GM12873 (cell line): ENCODE results near the gene AMOT.
A peak's percentile ranks its signal among the peaks of the same experiment; 100 is the strongest.

Source experiments
- TF ChIP-seq, protein P1 (sequence below): IDR thresholded peaks from 2 replicates; pipeline ENCODE4 v1.5.1; 2012; ENCODE audit warnings: low read depth, mild to moderate bottlenecking, moderate library complexity, low read length, control low read depth; ENCODE audit not compliant: insufficient read depth; ENCODE audit errors: missing control alignments

Gene AMOT

DNA sequence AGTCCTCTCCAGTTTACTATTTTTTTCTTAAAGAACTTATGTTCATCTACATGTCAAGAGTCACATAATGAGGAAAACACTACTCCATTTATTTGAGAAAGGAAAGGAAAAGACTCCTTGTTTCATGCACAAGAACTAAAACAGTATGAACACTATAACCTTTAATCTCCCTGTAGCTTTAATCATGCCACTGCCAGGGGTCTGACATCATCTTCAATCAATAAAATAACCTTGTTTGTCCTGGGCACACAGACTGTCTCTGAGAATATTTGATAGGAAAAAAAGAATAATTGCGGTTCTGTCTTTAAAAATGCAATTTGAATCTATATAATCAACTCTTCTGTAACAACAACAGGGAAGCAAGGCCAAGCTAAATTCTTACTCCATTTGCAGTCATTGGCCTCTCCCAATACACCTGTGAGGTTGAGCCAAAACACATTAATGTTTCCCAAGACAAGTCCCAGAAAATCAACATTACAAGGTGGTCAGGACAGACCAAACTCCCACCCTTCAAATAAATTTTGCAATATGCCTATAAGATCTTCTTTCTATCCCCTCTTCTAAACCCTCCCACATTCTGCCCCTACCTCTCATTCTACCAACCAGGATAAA is 13.2 kb downstream of the AMOT start:
- TF ChIP-seq, protein P1, sequence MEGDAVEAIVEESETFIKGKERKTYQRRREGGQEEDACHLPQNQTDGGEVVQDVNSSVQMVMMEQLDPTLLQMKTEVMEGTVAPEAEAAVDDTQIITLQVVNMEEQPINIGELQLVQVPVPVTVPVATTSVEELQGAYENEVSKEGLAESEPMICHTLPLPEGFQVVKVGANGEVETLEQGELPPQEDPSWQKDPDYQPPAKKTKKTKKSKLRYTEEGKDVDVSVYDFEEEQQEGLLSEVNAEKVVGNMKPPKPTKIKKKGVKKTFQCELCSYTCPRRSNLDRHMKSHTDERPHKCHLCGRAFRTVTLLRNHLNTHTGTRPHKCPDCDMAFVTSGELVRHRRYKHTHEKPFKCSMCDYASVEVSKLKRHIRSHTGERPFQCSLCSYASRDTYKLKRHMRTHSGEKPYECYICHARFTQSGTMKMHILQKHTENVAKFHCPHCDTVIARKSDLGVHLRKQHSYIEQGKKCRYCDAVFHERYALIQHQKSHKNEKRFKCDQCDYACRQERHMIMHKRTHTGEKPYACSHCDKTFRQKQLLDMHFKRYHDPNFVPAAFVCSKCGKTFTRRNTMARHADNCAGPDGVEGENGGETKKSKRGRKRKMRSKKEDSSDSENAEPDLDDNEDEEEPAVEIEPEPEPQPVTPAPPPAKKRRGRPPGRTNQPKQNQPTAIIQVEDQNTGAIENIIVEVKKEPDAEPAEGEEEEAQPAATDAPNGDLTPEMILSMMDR: no peak

DNA sequence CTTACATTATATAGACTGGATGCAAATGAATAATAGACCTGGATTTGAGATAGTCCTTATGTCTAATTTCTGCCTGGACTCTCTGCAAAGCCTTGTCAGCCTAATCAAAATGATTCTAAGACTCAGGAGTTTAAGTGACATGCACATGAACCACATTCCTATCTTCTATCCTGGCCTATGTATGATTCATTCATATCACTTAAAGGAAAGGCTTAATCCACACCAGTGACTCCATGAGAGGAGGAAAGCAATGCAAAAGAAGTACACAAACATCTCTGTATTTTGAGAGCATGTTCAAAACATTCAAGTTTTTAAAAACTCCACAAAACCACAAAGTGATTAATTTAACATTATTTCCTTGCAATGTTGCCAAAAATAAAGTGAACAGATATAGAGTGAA is 14.6 kb downstream of the AMOT start:
- TF ChIP-seq, protein P1: no peak

DNA sequence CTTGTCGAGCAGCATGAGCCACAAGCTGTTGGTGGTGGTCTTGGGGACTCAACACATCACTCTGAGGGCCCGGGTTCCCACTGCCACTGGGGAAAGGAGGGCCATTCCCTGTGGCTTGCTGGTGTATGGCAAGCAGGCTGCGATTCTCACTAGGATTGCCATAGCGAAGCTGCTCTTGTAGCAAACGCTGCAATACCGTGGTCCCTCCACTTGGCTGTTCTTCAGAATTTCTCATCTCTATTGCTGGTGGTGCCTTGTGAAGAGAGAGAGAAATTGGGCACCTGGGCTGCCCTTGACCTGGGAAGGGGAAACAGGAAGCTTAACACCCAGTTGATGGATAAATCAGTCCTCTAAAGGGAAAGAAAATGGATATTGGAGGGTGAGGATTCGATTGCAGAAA is 17.7 kb downstream of the AMOT start:
- TF ChIP-seq, protein P1: peak; percentile 20

DNA sequence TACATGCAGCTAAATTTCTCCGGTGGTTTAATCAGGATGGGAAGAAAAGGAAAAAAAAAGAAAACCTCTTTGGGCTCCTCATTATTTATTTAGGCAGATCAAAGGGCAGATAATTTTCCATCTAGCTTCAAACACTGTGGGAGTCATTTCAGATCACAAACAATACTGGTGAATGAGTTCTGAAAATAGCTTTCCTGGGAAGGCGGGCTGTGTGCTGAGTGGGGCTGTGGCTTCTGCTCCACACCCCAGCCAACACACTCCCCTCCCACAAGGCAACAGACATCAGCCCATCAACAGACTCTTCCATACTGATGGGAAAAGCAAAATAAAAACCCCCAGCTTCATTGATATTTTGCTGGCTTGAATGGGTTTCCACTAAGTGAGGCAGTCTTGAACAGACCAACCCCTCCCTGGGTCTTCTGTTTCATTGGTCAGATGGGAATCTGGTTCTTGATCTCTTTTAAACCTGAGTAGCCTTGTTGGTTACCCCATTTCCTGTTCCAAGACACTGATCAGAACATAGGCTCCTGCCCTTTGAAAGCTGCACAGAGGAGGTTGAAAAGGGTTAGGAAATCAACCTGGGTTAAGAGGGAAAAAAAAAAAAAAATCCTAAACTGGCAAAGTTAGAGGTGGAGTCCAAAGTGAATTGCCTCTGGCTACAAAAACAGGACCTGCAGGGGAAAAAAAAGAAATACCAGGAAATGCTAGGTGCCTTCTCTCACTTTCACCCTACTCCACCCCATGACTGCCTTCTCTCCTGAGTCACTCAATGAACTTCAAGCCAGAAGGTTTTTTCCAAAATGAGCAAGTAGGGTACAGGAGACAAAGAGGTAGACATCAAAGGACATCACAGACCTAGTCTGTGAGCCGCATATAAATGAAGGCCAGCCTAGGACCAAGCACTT is 20.0 kb downstream of the AMOT start:
- TF ChIP-seq, protein P1: no peak

DNA sequence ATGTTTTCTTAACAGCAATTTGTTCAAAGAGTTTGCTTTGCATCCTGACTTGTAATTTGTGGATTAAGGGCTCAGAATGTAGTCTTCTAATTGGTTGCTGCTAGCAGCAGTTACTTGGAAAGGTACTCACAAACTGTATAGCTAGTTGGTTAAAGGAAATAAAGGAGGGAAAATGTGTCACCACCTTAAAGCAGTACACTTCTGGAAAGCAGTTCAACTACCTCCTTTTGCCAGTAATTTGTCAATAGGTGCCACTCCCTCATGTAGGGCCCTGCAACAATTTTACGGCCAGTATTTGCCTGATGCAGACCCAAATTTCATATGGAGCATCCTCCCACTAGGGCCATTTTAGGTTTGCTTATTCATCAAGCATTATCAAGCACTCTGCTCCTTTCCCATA is 20.8 kb downstream of the AMOT start:
- TF ChIP-seq, protein P1: no peak

DNA sequence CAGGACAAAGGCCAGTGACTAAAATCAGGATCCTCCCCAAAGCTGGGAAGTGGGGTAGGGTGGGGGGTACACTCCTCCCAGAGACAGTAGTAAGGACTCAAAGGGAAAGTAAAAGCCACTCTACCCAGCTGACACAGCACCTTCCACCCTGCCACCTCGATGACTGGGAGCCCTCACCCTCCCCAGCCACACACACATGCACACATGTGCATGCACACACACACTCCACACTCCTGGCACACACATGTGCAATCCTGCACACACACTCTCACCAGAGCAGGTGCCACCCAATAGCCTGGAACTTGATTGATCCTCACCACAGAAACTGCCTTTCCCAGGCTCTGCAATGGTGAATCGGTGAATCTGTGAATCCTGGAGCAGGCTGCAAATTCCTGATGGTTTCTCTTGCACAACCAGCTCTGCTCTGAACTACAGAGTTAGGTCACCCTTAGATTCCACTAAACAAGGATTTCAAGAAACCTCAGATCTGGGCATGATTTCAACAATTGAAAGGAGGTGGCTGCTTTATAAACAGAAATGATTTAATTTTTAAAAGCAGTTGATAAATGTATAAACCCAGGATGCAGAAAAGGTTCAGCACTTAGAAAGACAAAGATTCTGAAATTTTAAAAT is 21.5 kb downstream of the AMOT start:
- TF ChIP-seq, protein P1: no peak
